Right lobe of liver (tissue), 4 donors: ENCODE measurements around the gene AIP.

Experiments
- CTCF ChIP-seq, 4 donors: fragments of 200-600 bp in 3 of 4; fragments of 450-650 bp in 1 of 4; IDR thresholded peaks; one replicate each; pipeline versions ENCODE4 v1.5.1 to v1.8.0; 2016 to 2022; ENCODE audit warnings: antibody characterized with exemption in 4 of 4, mild to moderate bottlenecking in 2 of 4
- POLR2A ChIP-seq: fragments of 450-650 bp; IDR thresholded peaks from one replicate; pipeline ENCODE4 v1.6.1; 2017; ENCODE audit warnings: antibody characterized with exemption, mild to moderate bottlenecking
- donor health status: DM: no; HTN: no; CAD: no.
- donor health status: DM: no; HTN: no; CAD: no.
- donor health status: DM: no; HTN: yes; CAD: no.

- TF ChIP-seq POLR2A (no peak), CTCF (IDR thresholded peaks at IDR 0.05) (no peak)
Measured at GRCh38 chr11:67499808-67500483, 17.1 kb downstream of the AIP start.
